HG03139 (cell line): ENCODE measurements around the gene FCMR.

Experiments used
- ATAC-seq: cut with Tn5 transposase; IDR thresholded peaks from one replicate; pipeline ENCODE4 v1.9.1; 2021; ENCODE audit not compliant: unreplicated experiment

FCMR gene

DNA sequence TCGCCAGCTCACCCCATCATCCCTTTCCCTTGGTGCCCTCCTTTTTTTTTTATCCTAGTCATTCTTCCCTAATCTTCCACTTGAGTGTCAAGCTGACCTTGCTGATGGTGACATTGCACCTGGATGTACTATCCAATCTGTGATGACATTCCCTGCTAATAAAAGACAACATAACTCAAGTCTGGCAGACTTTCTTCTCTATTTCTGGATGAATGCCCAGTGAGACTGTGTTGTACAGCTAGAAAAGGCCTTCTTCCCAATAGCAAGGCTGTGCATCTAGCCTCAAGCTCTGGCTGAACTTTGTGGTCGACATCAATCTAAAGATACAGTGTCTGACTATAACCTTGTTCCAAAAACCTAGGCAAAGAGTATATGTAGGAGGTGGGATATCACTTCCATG is 18.1 kb downstream of the FCMR start:
- ATAC-seq, result no peak

DNA sequence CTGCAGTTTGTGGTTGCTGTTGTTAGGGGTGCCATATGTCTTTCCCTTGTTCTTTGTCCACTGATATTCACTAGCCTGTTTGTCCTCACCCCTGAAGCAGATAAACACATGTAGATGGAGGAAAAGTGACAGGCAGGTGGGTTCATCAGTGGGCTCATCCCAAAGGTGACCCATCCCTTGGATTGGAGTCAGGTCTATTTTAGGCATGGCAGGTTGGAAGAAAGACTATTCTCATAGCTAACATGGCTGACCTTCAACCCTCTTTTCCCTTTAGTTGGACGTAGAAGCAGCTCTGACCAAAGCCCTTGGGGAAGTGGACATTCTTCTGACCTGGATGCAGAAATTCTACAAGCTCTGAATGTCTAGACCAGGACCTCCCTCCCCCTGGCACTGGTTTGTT is 19.0 kb downstream of the FCMR start:
- ATAC-seq, result no peak

DNA sequence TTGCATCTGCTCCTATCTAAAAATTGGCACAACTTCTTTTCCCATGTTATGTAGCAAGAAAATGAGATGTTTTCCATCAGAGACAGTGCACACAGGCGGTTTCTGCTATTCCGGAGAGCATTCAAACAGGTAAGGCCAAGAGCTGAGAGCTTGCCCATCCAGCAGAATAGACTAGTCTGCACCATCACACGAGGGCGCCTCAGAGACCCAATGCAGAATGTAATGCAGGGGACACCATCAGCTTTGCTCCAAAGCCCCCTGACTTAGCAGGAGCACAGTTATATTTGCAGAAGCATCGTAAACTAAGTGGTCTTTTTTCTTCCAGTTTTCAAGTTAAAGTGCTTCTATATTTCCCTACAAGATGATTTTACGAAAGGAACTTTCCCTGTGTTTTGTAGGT is 19.8 kb downstream of the FCMR start:
- no peak for ATAC-seq

DNA sequence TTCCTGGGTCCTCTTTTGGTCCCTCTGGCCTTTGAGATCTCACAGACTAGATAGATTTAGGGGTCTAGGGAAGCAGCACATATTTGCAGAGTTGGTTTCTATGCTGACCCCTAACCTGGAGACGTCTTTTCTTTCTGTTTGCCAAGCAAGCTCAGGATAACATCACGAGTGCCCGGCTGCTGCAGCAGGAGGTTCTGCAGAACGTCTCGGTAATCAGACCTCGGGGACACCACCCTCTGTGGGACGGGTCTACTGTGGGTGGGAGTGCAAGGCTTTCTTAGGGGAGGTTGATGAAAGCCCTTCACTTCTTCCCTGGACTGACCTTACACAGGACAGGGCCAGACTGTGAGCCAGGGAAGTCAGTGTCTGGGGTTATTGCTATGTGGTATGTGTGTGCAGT is 21.6 kb downstream of the FCMR start:
- ATAC-seq, result no peak

DNA sequence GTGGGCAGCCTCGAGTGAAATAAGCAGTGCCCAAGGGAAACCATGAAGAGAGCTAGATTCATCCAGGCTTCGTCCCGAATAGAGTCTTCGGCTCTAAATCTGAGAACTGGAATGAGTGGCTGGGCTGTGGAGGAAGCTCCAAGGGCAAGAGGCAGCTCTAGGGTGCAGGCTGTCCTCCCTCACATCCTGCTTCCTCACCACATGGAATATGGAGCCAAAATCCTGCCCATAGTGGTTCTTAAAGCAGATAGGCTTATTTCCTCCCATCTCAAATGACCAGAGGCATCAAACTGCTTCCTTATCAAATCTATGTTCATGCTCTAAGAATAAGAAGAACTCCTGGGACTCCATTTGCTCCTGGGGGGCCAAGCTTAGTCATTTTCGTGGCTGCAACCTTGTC is 22.0 kb downstream of the FCMR start:
- no peak for ATAC-seq

DNA sequence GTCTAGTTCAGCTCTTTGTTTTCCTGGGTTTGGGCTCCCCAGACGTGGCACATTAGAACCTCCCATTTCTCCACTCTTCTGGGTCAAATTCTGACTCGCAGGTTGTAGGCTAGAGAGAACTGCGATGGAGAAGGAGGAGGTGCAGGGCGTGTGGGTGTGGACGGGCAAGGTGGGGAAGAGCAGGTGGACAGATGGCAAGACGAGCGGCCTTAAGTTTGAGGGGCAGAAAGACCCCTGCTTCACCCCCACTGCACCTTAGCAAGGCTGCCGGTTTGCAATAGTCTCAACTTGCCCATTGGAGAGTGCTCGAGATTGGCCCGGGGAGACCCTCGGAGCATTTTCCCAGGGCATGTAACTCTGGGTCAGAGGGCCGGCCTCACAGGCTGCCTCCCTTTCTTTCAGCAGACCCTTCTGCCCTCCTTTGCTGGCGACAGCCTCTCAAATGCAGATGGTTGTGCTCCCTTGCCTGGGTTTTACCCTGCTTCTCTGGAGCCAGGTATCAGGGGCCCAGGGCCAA is 22.8 kb downstream of the FCMR start:
- ATAC-seq, result no peak

DNA sequence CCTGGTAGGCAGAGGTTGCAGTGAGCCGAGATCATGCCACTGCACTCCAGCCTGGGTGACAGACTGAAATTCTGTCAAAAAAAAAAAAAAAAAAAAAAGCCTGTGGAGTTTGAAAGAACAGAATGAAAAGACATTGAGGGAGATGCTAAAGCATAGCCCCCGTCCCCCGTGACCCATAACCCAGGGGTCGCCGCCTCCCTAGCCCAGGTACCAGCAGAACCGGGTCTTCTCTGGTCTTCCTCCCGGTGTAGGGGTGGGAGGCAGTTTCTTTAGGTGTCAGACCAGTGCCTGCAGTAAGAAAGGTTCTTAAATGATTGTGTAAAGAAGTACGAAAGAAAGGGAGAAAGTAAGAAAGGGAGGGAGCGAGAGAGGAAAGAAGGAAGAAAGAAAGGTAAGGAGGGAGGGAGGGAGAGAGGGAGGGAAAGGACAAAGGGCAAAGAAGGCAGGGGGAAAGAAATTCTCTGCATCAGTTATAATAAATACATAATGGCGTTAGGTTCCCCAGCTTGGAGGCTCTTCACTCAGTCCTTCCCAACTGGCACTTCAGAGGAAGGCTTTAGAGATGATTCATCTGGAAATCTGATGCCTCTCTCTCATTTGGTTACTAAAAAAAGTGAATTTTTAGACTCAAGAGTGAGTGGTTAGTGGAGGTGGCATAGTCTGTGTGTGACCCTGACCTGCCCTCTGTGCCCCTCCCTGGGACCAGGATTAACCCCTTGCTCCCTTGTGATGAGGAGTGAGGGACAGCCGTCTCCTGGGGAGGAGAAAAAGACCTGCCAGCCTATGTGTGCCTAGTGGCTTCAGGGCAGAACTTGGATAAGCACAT is 23.4 kb downstream of the FCMR start:
- no peak for ATAC-seq

DNA sequence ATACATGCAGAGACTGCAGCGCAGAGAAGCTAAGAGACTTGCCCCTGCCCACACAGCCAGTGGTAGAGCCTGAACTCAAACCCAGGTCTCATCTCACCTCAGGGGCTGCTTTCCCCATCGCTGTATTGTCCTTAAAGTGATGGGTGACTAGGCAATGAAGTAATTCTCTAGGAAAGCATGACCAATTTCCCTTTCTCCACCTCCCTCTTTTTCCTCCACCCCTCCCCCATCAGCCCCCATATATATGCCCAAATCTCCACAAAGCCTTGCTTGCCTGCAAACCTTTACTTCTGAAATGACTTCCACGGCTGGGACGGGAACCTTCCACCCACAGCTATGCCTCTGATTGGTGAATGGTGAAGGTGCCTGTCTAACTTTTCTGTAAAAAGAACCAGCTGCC is 24.6 kb downstream of the FCMR start, which contains the start of gene IL24:
Gene IL24 (plus strand): TSS at position 269 of the 400 bp plus-strand sequence. CDS start 390 bp downstream, outside the sequence.
- no peak for ATAC-seq

DNA sequence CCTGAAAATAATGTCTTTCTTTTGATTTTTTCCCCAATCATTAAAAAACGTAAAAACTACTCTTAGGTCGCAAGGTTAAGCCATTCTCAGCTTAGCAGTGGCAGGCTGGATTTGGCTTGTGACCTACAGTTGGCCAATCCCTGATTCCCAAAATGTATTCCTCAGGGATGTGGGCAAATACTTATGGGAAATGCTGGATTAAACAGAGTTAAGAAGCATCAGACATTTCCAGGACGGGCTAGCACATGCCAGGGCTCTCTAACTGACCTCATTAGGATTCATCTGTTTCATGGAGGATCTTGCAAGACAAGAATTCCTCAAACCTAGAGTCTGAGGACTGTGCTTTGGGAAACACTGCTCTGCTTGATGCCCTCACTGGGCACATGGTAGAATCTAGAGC is 25.5 kb downstream of the FCMR start:
- ATAC-seq, result no peak

DNA sequence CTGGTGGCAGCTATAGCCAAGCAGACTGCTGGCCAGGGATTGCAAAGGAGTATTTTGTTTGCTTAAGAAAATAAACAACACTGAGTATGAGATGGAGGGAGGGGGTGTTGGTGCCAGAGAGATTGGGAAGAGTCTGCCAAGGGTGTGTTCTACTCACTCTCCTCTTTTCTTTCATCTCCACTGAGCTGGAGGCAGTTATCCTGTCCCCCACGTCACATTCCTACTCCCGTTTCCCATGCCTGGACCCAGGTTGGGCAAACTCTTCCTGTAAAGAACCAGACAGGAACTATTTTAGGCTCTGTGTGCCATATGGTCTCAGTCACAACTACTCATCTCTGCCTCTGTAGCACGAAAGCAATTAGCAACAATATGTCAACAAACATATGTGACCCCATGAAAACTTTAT is 25.9 kb downstream of the FCMR start:
- ATAC-seq, result no peak

DNA sequence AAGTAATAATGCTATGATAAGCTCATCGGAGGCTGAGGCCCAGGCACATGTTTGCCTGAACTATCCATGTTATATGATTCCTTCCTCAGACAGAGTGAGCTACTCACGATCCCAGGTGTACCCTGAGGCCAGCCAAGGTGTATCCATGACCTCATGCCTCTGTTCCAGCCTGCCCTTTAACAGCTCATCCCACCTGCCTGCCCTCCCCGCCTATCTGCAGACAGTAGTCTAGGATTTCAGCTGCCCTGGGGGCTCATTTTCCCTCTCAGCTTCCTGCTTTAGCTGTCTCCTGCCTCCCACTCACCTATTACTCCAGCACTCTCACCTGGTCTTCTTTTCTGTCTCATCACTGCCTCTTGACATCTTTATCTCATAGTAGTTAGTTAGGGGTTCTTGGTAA is 26.4 kb downstream of the FCMR start:
- no peak for ATAC-seq

DNA sequence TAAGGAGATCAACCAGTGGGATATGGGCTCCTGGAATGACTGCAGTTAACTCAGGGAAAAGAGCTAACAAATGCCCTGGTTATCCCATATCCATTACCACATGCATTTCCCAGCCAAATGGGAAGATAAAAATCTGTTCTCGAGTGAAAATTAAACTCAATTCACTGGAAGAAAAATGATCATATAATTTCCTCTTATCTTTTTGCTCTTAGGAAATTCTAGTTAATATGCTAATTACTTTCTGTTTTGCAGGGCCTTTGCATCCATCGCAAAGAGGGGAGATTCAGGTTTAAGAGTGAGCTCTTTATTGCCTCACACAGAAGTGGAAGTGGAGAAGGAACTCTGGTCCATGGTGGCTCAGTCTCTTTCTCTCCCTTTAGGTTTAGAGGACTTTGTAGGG is 28.4 kb downstream of the FCMR start:
- no peak for ATAC-seq

DNA sequence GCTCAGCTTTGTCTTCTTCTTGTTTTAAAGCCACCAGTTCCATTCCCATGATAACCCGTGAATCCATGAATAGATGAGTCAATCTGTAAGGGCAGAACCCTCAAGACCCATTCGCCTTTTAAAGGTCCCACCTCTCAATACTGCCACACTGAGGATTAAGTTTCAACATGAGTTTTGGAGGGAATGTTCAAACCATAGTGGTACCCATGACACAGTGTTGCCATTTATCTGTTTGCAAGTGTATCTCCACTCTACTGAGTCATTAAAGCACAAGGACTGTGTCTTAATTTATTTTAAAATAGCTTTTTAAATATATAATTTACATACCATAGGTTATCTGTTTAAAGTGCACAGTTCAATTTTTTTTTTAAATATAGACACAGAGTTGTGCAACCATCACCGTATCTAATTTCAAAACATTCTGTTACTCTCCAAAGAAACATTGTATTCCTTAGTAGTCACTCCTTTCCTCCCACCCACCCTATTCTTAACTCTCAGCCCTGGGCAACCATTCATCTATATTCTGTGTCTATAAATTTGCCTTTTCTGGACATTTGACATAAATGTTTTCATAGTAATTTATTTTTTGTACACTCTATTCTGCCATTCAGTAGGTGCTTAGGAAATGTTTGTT is 29.3 kb downstream of the FCMR start:
- ATAC-seq, result no peak

DNA sequence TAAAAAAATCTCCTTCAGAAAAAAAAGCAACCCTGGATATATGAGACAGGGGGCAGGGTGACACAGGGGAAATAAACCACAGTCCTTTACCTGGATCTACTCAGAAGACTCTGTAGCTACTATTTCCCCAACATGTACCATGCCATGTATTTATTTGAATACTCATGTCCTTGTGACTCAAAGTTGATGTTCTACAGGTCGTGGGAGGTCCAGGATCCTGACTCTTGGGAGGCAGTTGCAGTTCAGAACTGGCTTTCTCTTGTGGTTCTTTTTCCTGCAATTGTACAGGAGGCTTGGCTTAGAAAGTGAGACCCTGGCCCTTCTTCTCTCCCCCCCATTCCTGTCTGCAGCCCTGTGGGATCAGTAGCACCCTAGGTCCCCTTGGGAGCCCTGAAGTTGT is 30.3 kb downstream of the FCMR start:
- no peak for ATAC-seq

DNA sequence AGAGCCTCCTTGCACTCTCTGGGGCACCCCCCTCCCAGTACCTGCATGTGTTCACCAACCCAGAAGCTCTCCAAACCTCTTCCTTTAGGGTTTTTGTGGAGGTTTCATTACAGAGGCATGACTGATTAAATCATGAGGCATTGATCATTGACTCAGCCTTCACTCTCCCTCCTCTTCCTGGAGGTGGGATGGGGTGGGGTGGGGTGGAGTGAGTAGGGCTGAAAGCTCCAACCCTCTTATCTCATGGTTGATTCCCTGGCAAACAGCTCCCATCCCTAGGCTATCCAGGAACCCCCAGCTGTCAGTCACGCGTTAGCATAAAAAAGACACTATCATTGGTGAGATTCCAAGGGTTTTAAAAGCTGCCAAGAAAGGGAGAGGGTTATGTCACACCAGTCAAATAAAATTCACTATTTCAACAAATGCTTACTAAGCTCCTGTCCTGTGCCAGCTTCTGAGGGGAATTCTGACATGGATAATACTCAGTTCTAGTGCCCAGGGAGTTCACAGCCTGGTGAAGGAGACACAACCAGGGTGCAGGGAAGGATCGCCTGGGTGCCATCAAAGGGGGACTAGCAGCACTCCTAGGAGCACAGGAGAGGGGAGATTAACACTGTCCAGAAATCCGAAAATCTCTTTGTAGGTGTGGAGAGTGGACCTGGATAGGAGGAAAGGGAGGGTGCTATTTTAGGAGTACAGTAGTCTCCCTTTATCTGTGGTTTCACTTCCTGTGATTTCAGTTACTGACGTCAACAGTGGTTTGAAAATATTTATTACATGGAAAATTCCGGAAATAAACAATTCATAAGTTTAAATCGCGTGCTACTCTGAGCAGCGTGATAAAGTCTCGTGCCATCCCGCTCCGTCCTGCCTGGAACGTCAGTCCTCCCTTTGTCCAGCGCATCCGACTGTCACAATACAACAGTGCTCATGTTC is 31.3 kb downstream of the FCMR start:
- ATAC-seq, result no peak

DNA sequence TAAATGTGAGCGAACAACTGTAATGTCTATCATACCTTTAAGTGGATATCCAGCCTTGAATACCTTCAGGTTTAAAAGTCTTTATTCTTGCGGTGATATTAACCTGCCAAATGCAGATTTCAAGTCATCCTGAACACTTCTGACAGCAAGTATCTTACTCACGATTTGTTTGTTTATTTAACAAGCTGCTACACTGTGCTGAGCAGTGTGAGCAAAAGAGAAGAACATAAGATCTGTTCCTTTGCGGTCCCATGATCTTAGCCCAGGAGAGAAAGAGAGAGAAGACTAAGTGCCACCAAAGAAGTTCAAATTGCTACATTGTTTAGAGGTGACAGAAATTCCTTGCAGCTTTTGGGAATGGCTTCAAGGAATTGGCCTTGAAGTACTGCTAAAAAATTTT is 34.0 kb downstream of the FCMR start:
- ATAC-seq, result no peak

DNA sequence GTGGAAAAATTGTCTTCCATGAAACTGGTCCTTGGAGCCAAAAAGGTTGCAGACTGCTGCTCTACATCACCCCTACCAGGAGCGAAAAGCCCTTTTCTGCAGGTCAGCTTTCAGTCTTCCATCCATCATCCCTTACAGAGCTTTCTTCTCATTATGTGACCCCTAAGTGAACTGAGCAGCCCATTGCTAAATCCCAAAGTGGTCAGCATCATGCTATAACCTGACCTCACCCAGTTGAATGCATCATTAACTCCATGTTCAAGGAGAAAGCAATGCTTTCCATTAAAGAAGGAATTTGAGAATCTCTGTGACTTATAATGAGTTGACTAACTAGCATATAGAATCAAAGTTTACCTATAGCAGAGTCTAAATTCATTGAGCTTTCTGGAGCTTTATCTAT is 34.9 kb downstream of the FCMR start:
- no peak for ATAC-seq

DNA sequence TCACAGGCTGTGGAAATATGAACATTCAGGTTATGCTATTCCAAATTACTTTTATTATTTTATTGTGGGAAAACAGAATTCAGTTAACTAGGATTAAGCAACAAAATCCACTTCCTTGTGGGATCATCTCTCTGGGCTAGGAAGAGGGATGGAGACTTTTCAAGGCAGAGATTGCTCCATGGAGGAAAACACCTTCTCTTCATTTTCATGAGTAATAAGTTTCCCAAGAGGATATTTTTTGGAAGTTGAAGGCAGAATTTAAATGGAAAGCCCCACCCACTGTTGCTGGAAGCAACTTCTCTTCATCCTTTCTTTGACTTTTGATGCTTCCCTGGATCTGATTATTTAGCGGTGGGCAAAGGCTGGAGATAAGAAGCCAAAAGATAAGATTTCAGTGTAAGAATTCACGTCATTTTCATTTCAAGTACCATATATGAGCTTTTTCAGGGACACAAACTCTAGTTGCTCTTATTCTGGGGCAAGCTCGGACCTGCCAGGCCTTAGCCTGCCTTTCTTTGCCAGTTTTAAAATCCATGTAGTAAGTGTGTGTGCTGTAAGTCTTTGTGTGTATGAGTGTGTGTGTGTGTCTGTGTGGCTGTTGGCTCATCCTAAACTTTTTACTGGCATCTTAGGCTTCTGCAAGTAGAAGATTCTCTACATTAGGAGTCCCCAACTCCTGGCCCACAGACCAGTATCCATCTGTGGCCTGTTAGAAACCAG is 36.2 kb downstream of the FCMR start:
- ATAC-seq, result no peak

DNA sequence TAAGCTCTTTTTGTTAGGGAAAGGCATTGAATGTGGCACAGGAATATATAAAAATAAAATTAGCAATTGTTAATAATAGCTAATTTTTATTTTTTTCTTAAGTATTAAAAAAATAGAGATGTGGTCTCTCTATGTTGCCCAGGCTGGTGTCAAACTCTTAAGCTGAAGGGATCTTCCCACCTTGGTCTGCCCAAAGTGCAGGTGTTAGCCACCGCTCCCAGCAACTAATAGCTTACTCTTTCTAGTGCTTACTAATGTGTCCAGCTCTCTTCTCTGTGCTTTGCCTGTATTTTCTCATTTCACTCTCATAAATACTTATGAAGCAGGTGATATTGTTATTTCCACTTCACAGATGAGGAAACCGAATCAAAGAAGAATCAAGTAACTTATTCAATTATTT is 37.9 kb downstream of the FCMR start:
- ATAC-seq, result no peak

DNA sequence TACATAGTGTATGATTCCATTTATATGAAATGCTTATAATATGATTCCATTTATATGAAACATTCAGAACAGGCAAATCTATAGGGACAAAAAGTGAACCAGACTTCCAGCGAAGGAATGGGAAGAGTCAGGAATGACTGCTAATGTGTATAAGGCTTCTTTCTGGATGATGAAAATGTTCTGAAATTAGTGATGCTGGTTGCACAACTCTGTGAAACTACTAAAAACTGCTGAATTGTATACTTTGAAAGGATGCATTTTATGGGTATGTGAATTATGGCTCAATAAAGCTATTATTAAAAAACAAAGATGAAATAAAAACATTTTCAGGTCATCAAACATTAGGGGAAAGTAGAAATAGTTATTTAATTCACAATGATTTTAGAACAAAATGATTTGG is 38.6 kb downstream of the FCMR start:
- no peak for ATAC-seq

DNA sequence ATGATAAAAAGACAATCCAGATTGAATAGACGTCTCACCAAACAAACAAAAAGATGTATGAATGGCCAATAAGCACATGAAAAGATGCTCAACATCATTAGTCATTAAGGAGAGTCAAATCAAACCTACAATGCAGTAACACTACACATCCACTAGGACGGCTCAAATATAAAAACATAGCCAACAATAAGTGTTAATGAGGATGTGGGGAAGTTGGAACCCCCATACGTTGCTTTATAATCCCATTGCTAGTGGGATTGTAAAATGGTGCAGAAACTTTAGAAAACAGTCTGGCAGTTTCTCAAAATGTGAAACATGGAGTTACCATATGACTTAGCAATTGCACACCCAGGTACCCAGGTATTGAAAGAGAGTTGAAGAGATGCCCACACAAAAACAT is 39.2 kb downstream of the FCMR start:
- no peak for ATAC-seq
